Fibroblast of skin of right biceps (primary cell): Measurements from ENCODE around the gene YIPF4.
"Not testable (repeated sequence)": the region's sequence is repeated elsewhere in the genome, so short reads cannot be mapped to it uniquely, and the experiment has no call there.

Experiments used
- DNase-seq: peaks from one replicate; pipeline ENCODE4 v3.0.0-alpha.2; 2013

Gene YIPF4

GRCh38 chr2:32290000-32290339, 12.3 kb downstream of the YIPF4 start:
- no peak for DNase-seq

DNA sequence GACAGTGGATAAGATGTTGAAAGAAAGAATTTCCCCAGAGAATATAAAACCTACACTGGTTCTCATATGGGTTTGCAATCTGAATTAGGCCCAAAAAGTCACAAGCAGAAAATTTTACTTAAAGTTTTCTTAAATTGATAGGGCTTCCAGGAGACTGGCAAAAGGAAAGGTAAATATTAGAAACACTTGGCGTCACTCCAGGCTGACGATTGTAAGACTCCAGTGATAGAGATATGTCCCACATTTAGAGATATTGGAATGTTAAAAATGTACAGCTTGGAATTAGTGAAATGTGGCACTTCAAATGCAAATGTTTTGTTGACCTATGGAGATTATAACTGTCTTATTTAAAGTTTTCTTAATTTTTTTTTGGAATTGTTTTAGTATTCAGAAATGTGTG, 14.0 kb downstream of the YIPF4 start:
- DNase-seq: peak; percentile 12

GRCh38 chr2:32293493-32293892, 15.8 kb downstream of the YIPF4 start:
- DNase-seq: not testable (repeated sequence)

DNA sequence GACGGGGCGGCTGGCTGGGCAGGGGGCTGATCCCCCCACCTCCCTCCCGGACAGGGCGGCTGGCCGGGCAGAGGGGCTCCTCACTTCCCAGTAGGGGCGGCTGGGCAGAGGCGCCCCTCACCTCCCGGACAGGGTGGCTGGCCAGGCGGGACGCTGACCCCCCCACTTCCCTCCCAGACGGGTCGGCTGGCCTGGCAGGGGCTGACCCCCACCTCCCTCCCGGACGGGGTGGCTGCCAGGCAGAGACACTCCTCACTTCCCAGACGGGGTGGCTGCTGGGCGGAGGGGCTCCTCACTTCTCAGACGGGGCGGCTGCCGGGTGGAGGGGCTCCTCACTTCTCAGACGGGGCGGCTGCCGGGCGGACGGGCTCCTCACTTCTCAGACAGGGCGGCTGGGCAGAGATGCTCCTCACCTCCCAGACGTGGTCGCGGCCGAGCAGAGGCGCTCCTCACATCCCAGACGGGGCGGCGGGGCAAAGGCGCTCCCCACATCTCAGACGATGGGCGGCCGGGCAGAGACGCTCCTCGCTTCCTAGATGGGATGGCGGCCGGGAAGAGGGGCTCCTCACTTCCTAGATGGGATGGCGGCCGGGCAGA, 16.4 kb downstream of the YIPF4 start:
- DNase-seq: not testable (repeated sequence)

- DNase-seq: no peak
Measured at GRCh38 chr2:32310577-32310976, 32.9 kb downstream of the YIPF4 start.

DNA sequence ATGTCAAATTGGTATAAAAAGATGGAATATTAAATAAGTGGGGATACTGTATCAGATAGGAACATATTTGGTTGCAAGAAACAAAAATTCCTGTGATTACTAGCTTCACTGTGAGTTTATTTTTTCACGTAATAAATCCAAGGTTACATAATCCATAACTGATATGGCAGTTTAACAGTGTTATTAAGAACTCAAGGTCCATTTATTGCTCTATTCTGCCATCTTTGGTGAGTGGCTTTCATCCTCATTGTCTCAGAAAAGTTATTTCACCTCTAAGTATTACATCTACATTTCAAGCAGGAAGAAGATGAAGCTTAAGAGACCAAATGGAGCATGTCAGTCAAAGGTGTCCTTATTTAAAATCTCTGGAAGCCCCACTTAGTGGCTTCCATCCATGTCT, 37.2 kb downstream of the YIPF4 start:
- DNase-seq: no peak

GRCh38 chr2:32328679-32329078, 51.0 kb downstream of the YIPF4 start:
- not testable (repeated sequence) for DNase-seq

- not testable (repeated sequence) for DNase-seq
Measured at GRCh38 chr2:32329180-32329980, 51.7 kb downstream of the YIPF4 start.

GRCh38 chr2:32330136-32330535, 52.4 kb downstream of the YIPF4 start:
- DNase-seq: peak; percentile 14

GRCh38 chr2:32342801-32343200, 65.1 kb downstream of the YIPF4 start:
- DNase-seq: peak; percentile 27

- not testable (repeated sequence) for DNase-seq
Measured at GRCh38 chr2:32350797-32351196, 73.1 kb downstream of the YIPF4 start.

DNA sequence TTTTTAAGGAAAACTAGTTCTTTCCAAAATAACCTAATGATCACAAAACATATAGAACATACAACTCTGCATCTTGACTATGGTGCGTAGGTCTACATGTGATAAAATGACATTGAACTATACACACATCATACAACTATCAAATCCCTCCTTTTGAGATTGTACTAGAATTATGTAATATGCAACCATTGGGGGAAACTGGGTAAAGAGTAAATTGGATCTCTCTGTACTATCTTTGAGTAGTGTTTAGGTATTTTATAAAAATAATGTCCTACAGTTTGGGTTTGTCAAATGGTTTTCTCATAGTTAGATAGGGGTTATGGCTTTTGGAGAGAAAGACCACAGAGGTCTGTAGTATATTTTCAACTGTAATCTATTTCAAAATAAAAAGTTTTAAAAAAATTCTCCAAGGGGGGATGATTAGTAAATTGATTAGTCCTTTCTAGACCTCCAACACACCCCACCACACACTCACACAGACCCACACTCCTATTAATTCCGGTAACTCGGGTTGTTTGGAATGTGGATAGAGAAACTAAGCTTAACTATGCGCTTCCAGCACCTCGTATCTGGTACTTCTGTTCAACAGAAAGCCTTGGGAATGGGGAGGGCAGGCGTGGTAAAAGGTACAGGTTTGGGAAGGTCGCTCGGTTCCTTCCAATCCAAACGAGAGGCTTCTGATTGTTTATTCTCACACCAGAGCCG, 78.4 kb downstream of the YIPF4 start:
- peak; percentile 37 for DNase-seq

DNA sequence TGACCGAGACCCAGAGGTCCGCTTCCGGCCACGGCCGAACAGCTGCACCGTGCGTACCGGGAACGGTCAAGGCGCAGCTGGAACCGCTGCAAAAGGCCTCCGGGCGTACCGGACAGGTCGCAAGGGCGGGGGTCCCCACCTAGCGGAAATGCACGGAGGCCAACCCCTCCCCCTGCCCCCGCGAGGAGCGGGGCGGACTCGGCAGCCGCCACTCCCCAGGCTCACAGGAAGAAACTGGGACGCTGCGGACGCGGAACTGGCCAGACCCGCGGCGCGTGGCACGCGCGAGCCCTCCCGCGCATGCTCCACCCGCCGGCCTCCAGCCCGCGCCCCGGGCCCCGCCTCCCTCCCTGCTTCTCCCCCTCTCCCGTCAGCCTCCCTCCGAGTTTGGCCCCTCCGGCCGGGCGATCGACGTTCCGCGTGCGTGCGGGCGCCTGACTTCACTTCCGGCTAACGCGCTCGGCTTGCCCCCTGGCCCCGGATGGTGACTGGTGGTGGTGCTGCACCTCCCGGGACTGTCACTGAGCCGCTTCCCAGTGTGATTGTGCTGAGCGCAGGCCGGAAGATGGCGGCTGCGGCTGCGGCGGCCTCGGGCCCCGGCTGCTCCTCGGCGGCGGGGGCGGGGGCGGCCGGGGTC, 79.1 kb downstream of the YIPF4 start, which contains the start of gene BIRC6:
Gene BIRC6, plus strand, starts transcription at position 343 of the 637 bp plus-strand sequence. Its CDS starts 139 bp downstream, at position 482.
- DNase-seq: peak; percentile 97

- peak; percentile 33 for DNase-seq
Measured at GRCh38 chr2:32357318-32358110, 79.8 kb downstream of the YIPF4 start.

DNA sequence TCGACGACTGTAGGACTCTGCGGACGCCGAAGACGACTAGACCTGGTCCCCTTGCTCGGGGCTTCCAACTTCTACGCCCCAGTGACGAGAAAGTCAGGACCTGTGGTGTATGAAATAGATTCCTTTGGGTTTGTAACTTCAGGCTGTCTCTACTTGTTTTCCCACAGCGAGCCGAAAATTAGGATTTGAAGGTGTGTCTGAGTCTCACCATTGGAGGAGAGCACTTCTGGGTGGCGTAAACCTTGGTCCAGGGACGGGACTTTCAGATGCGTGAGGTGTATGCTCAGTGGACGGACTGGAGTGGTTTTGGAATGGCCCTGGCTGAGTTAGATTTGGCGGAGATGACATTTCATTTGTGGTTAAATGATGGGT, 80.4 kb downstream of the YIPF4 start:
- peak; percentile 11 for DNase-seq

- peak; percentile 11 for DNase-seq
Measured at GRCh38 chr2:32360416-32360815, 82.7 kb downstream of the YIPF4 start.

DNA sequence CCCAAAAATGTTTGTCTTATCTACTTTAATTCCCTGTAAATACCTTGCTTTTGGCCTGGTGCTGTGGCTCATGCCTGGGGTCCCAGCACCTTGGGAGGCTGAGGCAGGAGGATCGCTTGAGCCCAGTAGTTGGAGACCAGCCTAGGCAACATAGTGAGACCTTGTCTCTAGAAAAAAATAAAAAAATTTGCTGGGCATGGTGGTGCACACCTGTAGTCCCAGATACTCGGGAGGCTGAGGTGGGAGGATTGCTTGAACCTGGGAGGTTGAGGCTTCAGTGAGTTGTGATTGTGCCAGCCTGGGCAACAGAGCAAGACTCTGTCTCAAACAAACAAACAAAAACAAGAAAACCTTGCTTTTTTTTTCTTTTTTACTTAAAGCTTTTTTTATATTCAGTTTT, 85.3 kb downstream of the YIPF4 start:
- not testable (repeated sequence) for DNase-seq

DNA sequence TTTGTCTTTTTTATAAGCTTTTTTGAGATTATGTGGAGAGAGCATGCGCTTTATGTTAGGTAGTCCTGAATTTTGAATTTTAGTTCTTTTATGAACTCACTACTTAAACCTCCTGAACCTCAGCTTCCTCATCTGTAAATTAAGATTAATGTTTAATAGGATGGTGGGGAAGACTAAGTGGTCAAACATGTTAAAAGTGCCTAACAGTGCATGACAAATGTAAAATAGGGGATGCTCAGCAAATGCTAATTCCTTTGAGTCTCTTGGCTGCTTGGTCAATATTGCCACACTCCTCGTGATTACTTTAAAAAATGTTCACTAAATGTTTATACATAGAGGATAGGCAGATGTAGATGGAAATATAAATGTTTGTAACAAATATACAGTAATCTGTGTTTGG, 85.9 kb downstream of the YIPF4 start:
- DNase-seq: no peak

GRCh38 chr2:32364290-32364689, 86.6 kb downstream of the YIPF4 start:
- not testable (repeated sequence) for DNase-seq

- not testable (repeated sequence) for DNase-seq
Measured at GRCh38 chr2:32365679-32366078, 88.0 kb downstream of the YIPF4 start.
